Fibroblast of pulmonary artery (primary cell): Measurements from ENCODE around the gene ZNF385A.

Experiments used
- DNase-seq: peaks from one replicate; pipeline ENCODE4 v3.0.0-alpha.2; 2010; ENCODE audit warnings: low read depth
- H3K4me3 ChIP-seq: replicated peaks from 2 replicates; pipeline ENCODE4 v1.5.1; 2011; ENCODE audit warnings: low read depth, mild to moderate bottlenecking, control low read depth, low read length, moderate library complexity
- TF ChIP-seq, protein P1 (sequence below): IDR thresholded peaks from 2 replicates; pipeline ENCODE4 v1.5.1; 2011; ENCODE audit warnings: mild to moderate bottlenecking, control low read depth, low read length, inconsistent platforms; ENCODE audit errors: missing control alignments

Gene ZNF385A

DNA sequence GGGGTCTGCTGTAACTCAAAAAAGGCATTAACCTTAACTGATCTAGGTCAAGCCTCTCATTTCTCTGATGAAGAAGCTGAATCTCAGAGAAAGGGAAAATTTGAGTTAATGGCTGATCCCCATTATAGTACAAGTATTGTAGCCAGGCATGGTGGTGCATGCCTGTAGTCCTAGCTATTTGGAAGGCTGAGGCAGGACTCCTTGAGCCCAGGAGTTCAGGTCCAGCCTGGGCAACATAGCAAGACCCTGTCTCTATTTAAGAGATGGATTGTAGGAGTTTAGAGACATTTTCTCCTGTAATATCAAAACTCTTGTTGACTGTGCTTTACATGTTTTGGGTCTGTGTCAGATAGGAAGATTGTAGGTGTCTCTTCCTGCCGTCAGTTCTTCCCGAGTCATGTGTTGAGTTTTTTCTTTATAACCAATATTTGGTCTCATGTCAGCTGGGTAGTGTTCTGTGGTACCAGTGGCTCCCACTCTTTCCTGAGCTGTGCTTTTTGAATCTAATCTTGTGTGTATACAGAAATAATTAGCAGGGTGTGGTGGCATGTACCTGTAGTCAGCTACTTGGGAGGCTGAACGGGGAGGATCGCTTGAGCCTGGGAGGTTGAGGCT lies 51.0 kb downstream of the ZNF385A start:
- no peak for DNase-seq
- no peak overlapping the region for H3K4me3 ChIP-seq
- TF ChIP-seq, protein P1, sequence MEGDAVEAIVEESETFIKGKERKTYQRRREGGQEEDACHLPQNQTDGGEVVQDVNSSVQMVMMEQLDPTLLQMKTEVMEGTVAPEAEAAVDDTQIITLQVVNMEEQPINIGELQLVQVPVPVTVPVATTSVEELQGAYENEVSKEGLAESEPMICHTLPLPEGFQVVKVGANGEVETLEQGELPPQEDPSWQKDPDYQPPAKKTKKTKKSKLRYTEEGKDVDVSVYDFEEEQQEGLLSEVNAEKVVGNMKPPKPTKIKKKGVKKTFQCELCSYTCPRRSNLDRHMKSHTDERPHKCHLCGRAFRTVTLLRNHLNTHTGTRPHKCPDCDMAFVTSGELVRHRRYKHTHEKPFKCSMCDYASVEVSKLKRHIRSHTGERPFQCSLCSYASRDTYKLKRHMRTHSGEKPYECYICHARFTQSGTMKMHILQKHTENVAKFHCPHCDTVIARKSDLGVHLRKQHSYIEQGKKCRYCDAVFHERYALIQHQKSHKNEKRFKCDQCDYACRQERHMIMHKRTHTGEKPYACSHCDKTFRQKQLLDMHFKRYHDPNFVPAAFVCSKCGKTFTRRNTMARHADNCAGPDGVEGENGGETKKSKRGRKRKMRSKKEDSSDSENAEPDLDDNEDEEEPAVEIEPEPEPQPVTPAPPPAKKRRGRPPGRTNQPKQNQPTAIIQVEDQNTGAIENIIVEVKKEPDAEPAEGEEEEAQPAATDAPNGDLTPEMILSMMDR: no peak

GRCh38 chr12:54331461-54331860 lies 53.1 kb downstream of the ZNF385A start:
- H3K4me3 ChIP-seq: no peak overlapping the region
- TF ChIP-seq, protein P1: no peak
- DNase-seq: no peak

GRCh38 chr12:54330442-54330841 lies 54.1 kb downstream of the ZNF385A start:
- TF ChIP-seq, protein P1: no peak
- no peak overlapping the region for H3K4me3 ChIP-seq
- no peak for DNase-seq

GRCh38 chr12:54329759-54330158 lies 54.8 kb downstream of the ZNF385A start:
- TF ChIP-seq, protein P1: no peak
- H3K4me3 ChIP-seq: no peak overlapping the region
- no peak for DNase-seq

DNA sequence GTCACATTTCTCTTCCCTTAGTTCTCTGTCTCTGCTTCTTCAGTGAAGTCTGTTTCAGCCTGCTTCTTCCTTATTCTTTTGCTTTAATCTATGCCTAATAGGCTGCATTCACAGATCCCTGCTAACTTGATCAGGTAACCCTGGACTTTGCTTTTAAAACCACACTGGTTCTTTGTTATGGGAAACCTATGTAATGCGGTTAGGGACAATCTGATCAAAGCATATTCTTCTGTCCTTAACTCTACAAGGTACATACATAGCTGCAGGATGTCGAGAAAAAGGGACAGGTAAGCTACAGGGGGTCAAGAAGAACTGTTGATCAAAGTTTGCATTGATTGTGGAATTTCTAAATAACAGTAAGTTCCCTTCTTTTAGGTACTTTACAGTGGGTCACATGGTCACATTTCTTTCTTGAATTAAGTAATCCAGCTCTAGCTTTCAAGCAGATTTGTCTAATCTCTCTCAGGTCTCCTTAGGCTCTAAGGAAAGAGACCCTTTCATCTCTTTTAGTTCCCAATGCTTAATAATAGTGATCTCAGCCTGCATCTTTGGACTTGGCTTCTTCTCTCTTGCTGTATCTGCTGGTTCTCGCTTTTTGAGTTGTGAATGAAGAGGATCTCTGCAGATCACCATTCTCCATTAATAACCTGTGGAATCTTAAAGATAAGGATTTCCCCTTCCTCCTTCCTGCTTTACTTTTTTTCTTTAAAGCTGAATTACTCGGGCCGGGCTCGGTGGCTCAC lies 55.8 kb downstream of the ZNF385A start:
- DNase-seq: no peak
- no peak overlapping the region for H3K4me3 ChIP-seq
- TF ChIP-seq, protein P1: no peak

GRCh38 chr12:54325442-54326109 lies 59.0 kb downstream of the ZNF385A start:
- peak overlapping the region; percentile 84 for H3K4me3 ChIP-seq
- DNase-seq: peak; percentile 20

DNA sequence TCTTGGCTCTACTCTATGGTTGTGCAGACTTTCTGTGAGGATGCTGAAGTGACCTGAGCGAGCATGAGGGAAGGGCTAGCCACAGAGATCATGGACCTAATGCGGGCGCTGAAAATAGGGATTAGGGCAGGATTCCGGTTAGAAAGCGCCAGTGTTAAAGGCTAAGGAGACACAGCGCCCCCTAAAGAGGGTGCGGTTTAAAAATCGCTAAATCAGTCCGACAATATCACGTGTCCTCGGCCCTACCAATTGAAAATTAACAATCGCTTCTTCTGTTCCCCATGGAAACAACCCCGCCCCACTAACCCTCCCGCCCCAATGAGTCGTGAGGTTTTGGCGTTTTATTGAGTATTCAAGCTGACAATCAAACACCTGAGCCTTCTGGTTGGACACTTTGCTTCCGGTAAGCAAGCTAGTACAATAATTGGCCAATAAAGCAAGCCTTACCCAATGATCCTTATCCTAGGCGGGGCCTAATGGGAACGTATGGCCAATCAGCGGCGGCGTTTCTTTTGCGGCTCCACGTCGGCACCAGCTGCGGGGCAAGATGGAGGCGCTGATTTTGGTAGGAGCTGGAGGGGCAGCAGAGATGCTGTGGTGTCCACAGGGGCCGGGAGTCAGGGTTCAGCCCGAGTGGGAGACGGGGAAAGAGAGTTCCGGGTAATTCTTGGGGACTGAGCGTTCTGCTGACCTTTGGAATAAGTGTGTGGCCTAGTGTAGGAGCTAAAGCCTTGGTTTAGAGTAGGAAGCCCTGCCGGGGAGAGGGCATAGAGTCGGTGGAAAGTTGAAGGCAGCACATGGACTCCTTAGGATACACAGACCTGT lies 59.7 kb downstream of the ZNF385A start, which contains the start of gene COPZ1:
TSS of gene COPZ1 (plus strand) at position 515 of the 825 bp plus-strand sequence. CDS start at position 548, 33 bp downstream.
- TF ChIP-seq, protein P1: peak; percentile 74
- DNase-seq: peak; percentile 100
- peak within 1 kb of the TSS; percentile 84 for H3K4me3 ChIP-seq
